ENCODE measurements around the gene LEF1.

DNA sequence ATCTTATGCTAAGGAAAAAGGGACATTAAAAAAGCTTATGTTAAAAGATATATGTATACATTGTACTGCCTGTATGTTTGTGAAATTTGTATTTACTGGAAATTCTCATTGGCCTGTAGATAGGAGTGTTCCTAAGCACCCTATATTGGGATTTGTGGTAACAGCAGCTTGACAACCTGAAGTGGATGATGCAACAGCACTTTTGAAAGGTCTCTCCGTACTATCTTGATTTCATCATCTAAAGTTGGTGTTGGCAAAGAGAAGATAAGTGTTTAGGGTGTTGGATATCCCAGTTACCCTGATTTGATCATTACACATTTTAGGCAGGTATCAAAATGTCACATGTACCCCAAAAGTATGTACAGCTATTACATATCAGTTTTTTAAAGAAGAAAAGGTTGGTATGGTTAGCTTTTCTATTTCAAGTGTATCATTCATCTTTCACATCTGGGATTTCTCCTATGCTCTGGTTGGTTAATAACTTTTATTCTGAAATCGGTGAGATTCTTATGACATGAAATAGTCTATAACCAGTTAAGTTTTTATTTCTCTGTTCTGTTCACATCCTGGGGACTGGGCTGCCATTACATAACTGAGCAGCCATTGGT lies 168.7 kb downstream of the LEF1 start:
- TF ChIP-seq CTCF (IDR thresholded peaks at IDR 0.05) (no peak), POLR2AphosphoS5 (IDR thresholded peaks at IDR 0.05; ENCODE audit: low read depth, low read length) (no peak)
